OCI-LY1 (cell line): ENCODE results near the gene ILDR1.

Experiments used
- H2AFZ ChIP-seq: fragments of 200-600 bp; sonication (generic), shearing (Covaris generic); 2 replicates; pipeline ENCODE4 v1.6.0; 2014; ENCODE audit warnings: antibody characterized with exemption, mild to moderate bottlenecking, low read length
- H3F3A ChIP-seq: fragments of 200-600 bp; sonication (generic), shearing (Covaris generic); 2 replicates; pipeline ENCODE4 v1.6.0; 2014; ENCODE audit warnings: mild to moderate bottlenecking, antibody characterized with exemption, low read length, moderate library complexity; ENCODE audit not compliant: insufficient read depth
- H3K27ac ChIP-seq: fragments of 200-600 bp; sonication (generic); 2 replicates; pipeline ENCODE4 v1.5.1; 2014; ENCODE audit warnings: low read length, mixed run types, mild to moderate bottlenecking, low read depth; ENCODE audit not compliant: poor library complexity, severe bottlenecking
- H3K27me3 ChIP-seq: fragments of 200-600 bp; sonication (generic); 2 replicates; pipeline ENCODE4 v1.6.0; 2014; ENCODE audit warnings: antibody characterized with exemption, mild to moderate bottlenecking, low read length, moderate library complexity; ENCODE audit not compliant: insufficient read depth
- H3K36me3 ChIP-seq: fragments of 200-600 bp; sonication (generic); 2 replicates; pipeline ENCODE4 v1.6.1; 2014; ENCODE audit warnings: mild to moderate bottlenecking, antibody characterized with exemption, low read length, moderate library complexity, mixed read lengths; ENCODE audit not compliant: insufficient read depth
- H3K4me1 ChIP-seq: fragments of 200-600 bp; sonication (generic); 2 replicates; pipeline ENCODE4 v1.5.1; 2014; ENCODE audit warnings: mild to moderate bottlenecking, low read length, moderate library complexity; ENCODE audit not compliant: insufficient read depth, severe bottlenecking
- H3K4me2 ChIP-seq: fragments of 200-600 bp; sonication (generic), shearing (Covaris generic); 2 replicates; pipeline ENCODE4 v1.6.1; 2014; ENCODE audit warnings: low read length
- H3K4me3 ChIP-seq: fragments of 200-600 bp; sonication (generic); 2 replicates; pipeline ENCODE4 v1.5.1; 2014; ENCODE audit warnings: low read length, low read depth, mild to moderate bottlenecking, mixed read lengths; ENCODE audit not compliant: poor library complexity, severe bottlenecking
- H3K79me2 ChIP-seq: fragments of 200-600 bp; shearing (Covaris generic); 2 replicates; pipeline ENCODE4 v1.6.1; 2016; ENCODE audit warnings: mixed run types, low read length, mixed read lengths; ENCODE audit not compliant: insufficient read depth
- H3K9ac ChIP-seq: fragments of 200-600 bp; sonication (generic), shearing (Covaris generic); 2 replicates; pipeline ENCODE4 v1.6.1; 2014; ENCODE audit warnings: mild to moderate bottlenecking, low read length, mixed read lengths
- H3K9me2 ChIP-seq: fragments of 200-600 bp; sonication (generic), shearing (Covaris generic); 2 replicates; pipeline ENCODE4 v1.6.1; 2014; ENCODE audit warnings: low read depth, mild to moderate bottlenecking, low read length, mixed read lengths
- H3K9me3 ChIP-seq: fragments of 200-600 bp; shearing (Covaris generic); 2 replicates; pipeline ENCODE4 v1.6.1; 2014; ENCODE audit warnings: low read length, mixed read lengths
- H4K20me1 ChIP-seq: fragments of 200-600 bp; sonication (generic), shearing (Covaris generic); 2 replicates; pipeline ENCODE4 v1.6.0; 2016; ENCODE audit warnings: mild to moderate bottlenecking, low read length; ENCODE audit not compliant: insufficient read depth
- CTCF ChIP-seq: fragments of 200-600 bp; sonication (generic), shearing (Covaris generic); IDR thresholded peaks from 2 replicates; pipeline ENCODE4 v1.5.1; 2017; ENCODE audit warnings: mild to moderate bottlenecking, antibody characterized with exemption, low read length, moderate library complexity, mixed read lengths
- EZH2 ChIP-seq: fragments of 200-600 bp; sonication (generic), shearing (Covaris generic); IDR thresholded peaks from 2 replicates; pipeline ENCODE4 v1.8.0; 2017; ENCODE audit warnings: borderline replicate concordance, mixed run types, mild to moderate bottlenecking, antibody characterized with exemption, low read length, moderate library complexity, mixed read lengths

The ILDR1 gene

DNA sequence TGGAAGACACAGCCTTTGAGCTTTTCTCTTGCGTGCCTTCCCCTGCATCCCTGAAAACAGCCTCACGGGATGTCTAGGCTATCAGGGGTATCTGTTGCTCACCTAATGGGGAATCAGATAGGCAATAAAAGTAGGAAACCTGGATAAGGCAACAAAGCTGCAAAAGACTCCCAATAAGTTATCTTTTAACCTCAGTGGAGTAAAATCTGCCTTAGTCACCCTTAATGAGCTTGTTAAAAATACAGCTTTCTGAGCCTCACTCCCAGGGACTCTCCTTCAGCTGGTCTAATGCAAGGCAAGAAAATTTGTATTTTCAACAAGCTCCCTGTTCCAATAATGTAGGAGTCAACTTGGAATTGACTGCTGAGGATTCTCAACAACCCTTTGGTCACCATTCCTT lies 25.6 kb downstream of the ILDR1 start:
- peaks cover 70% of the 10 kb centered on the region for H3K4me1 ChIP-seq
- TF ChIP-seq CTCF = no peak
- no peak for TF ChIP-seq EZH2
- H3K9me3 ChIP-seq = no peaks in the 10 kb centered on the region
- no peak overlapping the region for H3K4me3 ChIP-seq
- no peaks in the 10 kb centered on the region for H3K79me2 ChIP-seq
- H4K20me1 ChIP-seq = no peaks in the 10 kb centered on the region
- H3K36me3 ChIP-seq = peaks cover 15% of the 10 kb centered on the region; the same call in 1 of the 2 replicates
- peak overlapping the region; percentile 95 for H3K27ac ChIP-seq
- H3K9ac ChIP-seq = no peak overlapping the region
- no peaks in the 10 kb centered on the region for H3K9me2 ChIP-seq
- H3K27me3 ChIP-seq = no peaks in the 10 kb centered on the region
- no peak overlapping the region for H2AFZ ChIP-seq
- H3K4me2 ChIP-seq = no peak overlapping the region
- no peaks in the 10 kb centered on the region for H3F3A ChIP-seq

DNA sequence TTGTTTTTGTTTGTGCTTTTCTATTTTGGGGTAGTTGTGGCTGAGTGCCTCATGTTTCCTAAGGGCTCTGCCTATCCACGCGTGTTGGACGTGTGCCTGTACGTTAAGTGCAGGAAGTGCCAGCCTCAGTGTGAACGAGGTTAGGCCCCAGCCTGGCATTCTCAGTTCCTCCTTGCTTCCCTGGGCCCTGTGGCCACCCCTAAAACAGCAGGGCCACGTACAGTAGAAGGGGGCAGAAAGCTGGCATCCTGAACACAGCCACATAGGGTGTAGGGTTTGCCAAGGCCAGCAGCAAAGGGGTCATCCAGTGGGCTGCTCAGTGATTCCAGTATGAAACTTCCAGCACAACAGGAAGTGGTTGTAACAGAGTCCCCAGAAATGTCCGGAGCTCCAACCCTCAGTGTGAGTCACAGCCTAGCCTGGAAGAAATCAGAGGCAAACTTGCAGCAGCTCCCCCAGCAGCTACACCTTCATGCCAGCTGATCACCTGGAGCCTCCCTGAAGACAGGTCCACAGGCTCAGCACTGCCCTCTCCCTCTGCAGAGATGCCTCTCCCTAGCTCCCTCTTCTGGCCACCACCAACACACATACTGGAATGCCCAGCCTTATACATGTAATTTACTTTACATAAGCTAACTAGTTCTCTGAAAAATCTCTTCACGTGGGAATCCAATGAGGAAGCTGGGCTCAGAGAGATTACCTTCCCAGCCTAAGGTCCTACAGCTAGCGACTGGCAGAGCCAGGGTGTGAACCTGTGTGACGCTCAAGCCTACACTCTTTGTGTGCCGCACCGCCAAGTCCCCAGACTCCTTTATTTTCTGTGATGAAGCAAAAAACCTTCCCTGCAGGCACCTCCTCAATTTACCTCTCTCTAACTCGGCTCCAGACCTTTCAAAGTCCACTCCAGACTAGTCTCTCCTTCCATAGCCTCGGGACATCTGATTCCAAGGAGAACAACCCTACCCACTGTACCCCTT lies 26.6 kb downstream of the ILDR1 start:
- no peaks in the 10 kb centered on the region for H3K27me3 ChIP-seq
- peaks cover 78% of the 10 kb centered on the region for H3K4me1 ChIP-seq

DNA sequence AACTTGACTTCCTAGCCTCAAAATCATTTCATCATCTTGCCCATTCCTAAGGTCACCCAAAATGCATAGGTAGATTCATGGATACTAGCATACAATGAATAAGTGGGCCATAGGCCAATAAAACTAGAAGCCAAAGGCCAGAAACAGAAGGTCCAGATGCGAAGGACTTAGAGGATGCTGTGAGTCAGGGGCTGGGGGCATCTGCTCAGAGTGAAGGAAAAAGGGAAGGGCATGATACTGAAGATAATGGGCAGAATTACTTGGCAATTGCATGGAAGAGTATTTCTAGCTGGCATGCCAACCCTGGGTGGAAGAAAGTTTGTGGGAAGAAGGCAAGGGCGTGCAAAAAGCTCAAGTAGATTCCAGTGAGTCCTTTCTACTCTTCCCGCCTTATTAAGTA lies 27.5 kb downstream of the ILDR1 start:
- H2AFZ ChIP-seq = no peak overlapping the region
- H3K4me2 ChIP-seq = peak overlapping the region; percentile 11; the same call in 1 of the 2 replicates
- no peaks in the 10 kb centered on the region for H3K79me2 ChIP-seq
- peak overlapping the region; percentile 2; the same call in 1 of the 2 replicates for H3K9ac ChIP-seq
- no peaks in the 10 kb centered on the region for H3K9me3 ChIP-seq
- peak overlapping the region; percentile 95 for H3K27ac ChIP-seq
- no peaks in the 10 kb centered on the region for H3F3A ChIP-seq
- peaks cover 87% of the 10 kb centered on the region for H3K4me1 ChIP-seq
- no peaks in the 10 kb centered on the region for H3K9me2 ChIP-seq
- H4K20me1 ChIP-seq = no peaks in the 10 kb centered on the region
- TF ChIP-seq EZH2 (no peak), CTCF (no peak)
- no peaks in the 10 kb centered on the region for H3K27me3 ChIP-seq
- no peak overlapping the region for H3K4me3 ChIP-seq
- peaks cover 3% of the 10 kb centered on the region; the same call in 1 of the 2 replicates for H3K36me3 ChIP-seq

More for the DNA sequence above, 26.6 kb downstream of the ILDR1 start:
- peak overlapping the region; percentile 2; the same call in 1 of the 2 replicates for H3K9ac ChIP-seq
- no peaks in the 10 kb centered on the region for H3K9me3 ChIP-seq
- H3K4me3 ChIP-seq = no peak overlapping the region
- TF ChIP-seq CTCF (peak; percentile 89), EZH2 (no peak)
- H3F3A ChIP-seq = no peaks in the 10 kb centered on the region
- no peaks in the 10 kb centered on the region for H4K20me1 ChIP-seq
- H3K79me2 ChIP-seq = no peaks in the 10 kb centered on the region
- no peak overlapping the region for H2AFZ ChIP-seq
- peak overlapping the region; percentile 95 for H3K27ac ChIP-seq
- H3K36me3 ChIP-seq = peaks cover 5% of the 10 kb centered on the region; the same call in 1 of the 2 replicates
- H3K9me2 ChIP-seq = no peaks in the 10 kb centered on the region
- H3K4me2 ChIP-seq = peak overlapping the region; percentile 11; the same call in 1 of the 2 replicates
